ENCODE results near the gene SPRR2D. TPM values are rescaled to one million over a fixed set of nuclear protein-coding genes. Genes with fewer than 3 reads are reported as not detected.
"Not testable (repeated sequence)": the region's sequence is repeated elsewhere in the genome, so short reads cannot be mapped to it uniquely, and the experiment has no call there.

The SPRR2D gene
- total RNA-seq, 1 donor from 2014 or later, result not detected

GRCh38 chr1:153011235-153011758, 29.6 kb downstream of the SPRR2D start:
- DNase-seq (ENCODE audit: low read depth in 2 of 2), result not testable (repeated sequence)

GRCh38 chr1:153001382-153001781, 39.5 kb downstream of the SPRR2D start, which contains the start of gene SPRR3:
Gene SPRR3, plus strand, starts transcription at chr1:153001749. Its CDS starts 1,272 bp downstream, at chr1:153003021.
- DNase-seq (ENCODE audit: low read depth in 2 of 2), result no peak

- no peak for DNase-seq (ENCODE audit: low read depth in 2 of 2)
Measured at GRCh38 chr1:153000294-153000693, 40.6 kb downstream of the SPRR2D start.

- no peak for DNase-seq (ENCODE audit: low read depth in 2 of 2)
Measured at GRCh38 chr1:152999818-153000217, 41.1 kb downstream of the SPRR2D start.

GRCh38 chr1:152998476-152998875, 42.4 kb downstream of the SPRR2D start:
- no peak for DNase-seq (ENCODE audit: low read depth in 2 of 2)

GRCh38 chr1:152997901-152998300, 43.0 kb downstream of the SPRR2D start:
- DNase-seq (ENCODE audit: low read depth in 2 of 2), result no peak

- DNase-seq (ENCODE audit: low read depth in 2 of 2), result no peak
Measured at GRCh38 chr1:152996633-152997400, 44.1 kb downstream of the SPRR2D start.

- DNase-seq (ENCODE audit: low read depth in 2 of 2), result no peak
Measured at GRCh38 chr1:152995842-152996241, 45.1 kb downstream of the SPRR2D start.

- no peak for DNase-seq (ENCODE audit: low read depth in 2 of 2)
Measured at GRCh38 chr1:152993186-152993585, 47.7 kb downstream of the SPRR2D start.

Other genes with a start within 250 kb of the SPRR2D start
- gene LCE1D, start 244.4 kb downstream of the SPRR2D start, total RNA-seq, result not detected in 2 replicates
- not detected in 2 replicates for gene LCE1C, start 234.5 kb downstream of the SPRR2D start, total RNA-seq
- gene LCE1B, start 229.1 kb downstream of the SPRR2D start, total RNA-seq, result not detected in 2 replicates
- gene LCE1A, start 213.6 kb downstream of the SPRR2D start, total RNA-seq, result not detected in 2 replicates
- gene LCE6A, start 198.3 kb downstream of the SPRR2D start, total RNA-seq, result not detected in 2 replicates
- gene LCE7A, start 181.1 kb downstream of the SPRR2D start, total RNA-seq, result not detected in 2 replicates
- not detected in 2 replicates for gene SMCP, start 162.8 kb downstream of the SPRR2D start, total RNA-seq
- gene IVL, start 132.6 kb downstream of the SPRR2D start, total RNA-seq, result not detected in 2 replicates
- gene SPRR5, start 93.9 kb downstream of the SPRR2D start, total RNA-seq, result not detected in 2 replicates
- gene SPRR4, start 70.5 kb downstream of the SPRR2D start, total RNA-seq, result not detected in 2 replicates
- gene SPRR1A, start 57.0 kb downstream of the SPRR2D start, total RNA-seq, result not detected in 2 replicates
- gene SPRR3, start 39.4 kb downstream of the SPRR2D start, total RNA-seq, result not detected in 2 replicates
- gene SPRR1B, start 9.9 kb downstream of the SPRR2D start, total RNA-seq, result not detected in 2 replicates
- gene SPRR2A, start 16.4 kb upstream of the SPRR2D start, total RNA-seq, result not detected in 2 replicates
- gene SPRR2B, start 30.5 kb upstream of the SPRR2D start, total RNA-seq, result not detected in 2 replicates
- gene SPRR2E, start 53.4 kb upstream of the SPRR2D start, total RNA-seq, result not detected in 2 replicates
- gene SPRR2F, start 72.4 kb upstream of the SPRR2D start, total RNA-seq, result not detected in 2 replicates
- gene SPRR2G, start 109.8 kb upstream of the SPRR2D start, total RNA-seq, result not detected in 2 replicates
- gene LELP1, start 162.3 kb upstream of the SPRR2D start, total RNA-seq, result not detected in 2 replicates
- gene PRR9, start 176.5 kb upstream of the SPRR2D start, total RNA-seq, result not detected in 2 replicates
- not detected in 2 replicates for gene LORICRIN, start 218.6 kb upstream of the SPRR2D start, total RNA-seq